B cell (primary cell): ENCODE data around the gene ALDH1A2. TPM values are rescaled to one million over a fixed set of nuclear protein-coding genes. Genes with fewer than 3 reads are reported as not detected.

Experiments
- ATAC-seq: fragments of 200-7000 bp; cut with Tn5 transposase; one replicate; pipeline ENCODE4 v1.10.0; 2021; ENCODE audit warnings: low read depth, mild to moderate bottlenecking, moderate number of reproducible peaks, moderate library complexity
- CTCF ChIA-PET: fragments of 350-600 bp; sonication (Branson Sonifier 250); formaldehyde crosslinking; loops from one replicate; lab custom pipeline; 2021; ENCODE audit warnings: antibody characterized with exemption, inconsistent platforms; lab: Charles Lee
- POLR2A ChIA-PET: fragments of 350-600 bp; sonication (Branson Sonifier 250); formaldehyde crosslinking; loops from one replicate; lab custom pipeline; 2021; ENCODE audit warnings: antibody characterized with exemption; lab: Charles Lee
- DNase-seq: peaks from one replicate; pipeline ENCODE4 v3.0.0; 2013
- H2AFZ ChIP-seq: 2 replicates; pipeline ENCODE4 v1.6.1; 2012; ENCODE audit warnings: mild to moderate bottlenecking, low read depth, low read length; ENCODE audit not compliant: insufficient read depth, poor library complexity, severe bottlenecking
- H3K27ac ChIP-seq, 2 donors: 1 replicate in 1 of 2; 2 replicates in 1 of 2; pipeline ENCODE4 v1.5.1; 2012 to 2013; ENCODE audit warnings: low read length in 2 of 2, mild to moderate bottlenecking in 2 of 2, moderate library complexity in 1 of 2
- H3K27me3 ChIP-seq, 4 experiments: fragments of 200-600 bp in 1 of 4; sonication (generic) in 1 of 4; replicated peaks in 1 of 4; 1 replicate in 2 of 4; 2 replicates in 2 of 4; pipeline versions ENCODE4 v1.6.1 to v1.7.0; 2013 to 2016; ENCODE audit warnings: low read length in 3 of 4, mild to moderate bottlenecking in 2 of 4, mixed read lengths in 1 of 4, moderate library complexity in 1 of 4; ENCODE audit not compliant: insufficient read depth in 4 of 4, control insufficient read depth in 3 of 4; ENCODE audit errors: control extremely low read depth in 1 of 4
- H3K36me3 ChIP-seq, 2 experiments: replicated peaks in 1 of 2; 1 replicate in 1 of 2; 2 replicates in 1 of 2; pipeline versions ENCODE4 v1.6.1 to v1.7.1; 2013; ENCODE audit warnings: low read length in 1 of 2; ENCODE audit not compliant: insufficient read depth in 2 of 2, control insufficient read depth in 1 of 2; ENCODE audit errors: control extremely low read depth in 1 of 2, extremely low read depth in 1 of 2
- H3K4me1 ChIP-seq, 2 donors: fragments of 200-600 bp in 1 of 2; sonication (generic) in 1 of 2; 1 replicate in 1 of 2; 2 replicates in 1 of 2; pipeline versions ENCODE4 v1.5.1 to v1.6.1; 2013 to 2017; ENCODE audit warnings: low read length in 2 of 2; ENCODE audit not compliant: control insufficient read depth in 2 of 2, insufficient read depth in 2 of 2
- H3K4me2 ChIP-seq: replicated peaks from 2 replicates; pipeline ENCODE3; 2012; ENCODE audit warnings: mild to moderate bottlenecking, low read depth, low read length; ENCODE audit not compliant: poor library complexity, severe bottlenecking
- H3K4me3 ChIP-seq, 5 experiments: fragments of 200-600 bp in 1 of 5; sonication (generic) in 1 of 5; 1 replicate in 3 of 5; 2 replicates in 2 of 5; pipeline versions ENCODE4 v1.5.1 to v1.7.0; 2011 to 2016; ENCODE audit warnings: low read length in 4 of 5, mild to moderate bottlenecking in 4 of 5, low read depth in 2 of 5, control low read depth in 1 of 5, moderate library complexity in 1 of 5; ENCODE audit not compliant: insufficient read depth in 1 of 5; ENCODE audit errors: control extremely low read depth in 1 of 5, extremely low read depth in 1 of 5
- H3K79me2 ChIP-seq: fragments of 200-600 bp; sonication (generic); one replicate; pipeline ENCODE4 v1.6.0; 2016; ENCODE audit warnings: low read length; ENCODE audit not compliant: control insufficient read depth, insufficient read depth
- H3K9ac ChIP-seq: fragments of 200-600 bp; sonication (generic); 2 replicates; pipeline ENCODE4 v1.6.1; 2017; ENCODE audit warnings: mild to moderate bottlenecking, low read length, moderate library complexity
- H3K9me3 ChIP-seq, 3 donors: one replicate each; pipeline versions ENCODE4 v1.6.1 to v1.7.1; 2013; ENCODE audit warnings: low read length in 2 of 3; ENCODE audit not compliant: control insufficient read depth in 2 of 3, insufficient read depth in 1 of 3; ENCODE audit errors: control extremely low read depth in 1 of 3
- H4K20me1 ChIP-seq: 2 replicates; pipeline ENCODE4 v1.6.0; 2012; ENCODE audit warnings: mild to moderate bottlenecking, low read length; ENCODE audit not compliant: insufficient read depth, control insufficient read depth, poor library complexity, severe bottlenecking
- H3K27ac Mint-ChIP-seq: one replicate; pipeline ENCODE4 v1.8.0; 2021; ENCODE audit warnings: mixed read lengths
- H3K27me3 Mint-ChIP-seq: one replicate; pipeline ENCODE4 v1.8.0; 2021; ENCODE audit warnings: mixed read lengths
- H3K4me1 Mint-ChIP-seq: one replicate; pipeline ENCODE4 v1.8.0; 2021; ENCODE audit warnings: mixed read lengths
- H3K4me3 Mint-ChIP-seq: one replicate; pipeline ENCODE4 v1.8.0; 2021; ENCODE audit warnings: mixed read lengths
- H3K9me3 Mint-ChIP-seq: one replicate; pipeline ENCODE4 v1.8.0; 2022; ENCODE audit warnings: mixed read lengths; ENCODE audit not compliant: insufficient read depth
- CTCF ChIP-seq: fragments of 200-600 bp; IDR thresholded peaks from one replicate; pipeline ENCODE4 v1.8.0; 2022; ENCODE audit warnings: antibody characterized with exemption, mild to moderate bottlenecking
- EZH2 ChIP-seq: IDR thresholded peaks from 2 replicates; pipeline ENCODE4 v1.6.1; 2012; ENCODE audit warnings: borderline replicate concordance, low read depth, mild to moderate bottlenecking, moderate library complexity, low read length; ENCODE audit not compliant: insufficient read depth, poor library complexity, severe bottlenecking
- WGBS: methylation state at CpG from one replicate; pipeline ENCODE4 v1.1.5; 2013; ENCODE audit warnings: missing lambda C conversion rate; ENCODE audit not compliant: insufficient coverage; 5-methylcytosine and 5-hydroxymethylcytosine counted together
- intact Hi-C: fragments of 100-400 bp; cut with micrococcal nuclease; formaldehyde crosslinking; loops from one replicate; pipeline ENCODE4 v1.10.0; 2022
- polyA plus RNA-seq: library from polyadenylated mRNA; depleted of rRNA; stranded (reverse); fragments of >200 nt; gene quantifications from 2 replicates; pipeline ENCODE4 v1.2.3, GENCODE V29; 2012
- total RNA-seq, 2 donors: library from RNA; stranded (reverse); fragments of 120-200 nt in 1 of 2; gene quantifications; 1 replicate in 1 of 2; 2 replicates in 1 of 2; pipeline versions ENCODE4 v1.2.3 to v1.2.4, GENCODE V29; 2013 to 2022

The ALDH1A2 gene
- total and polyA plus RNA-seq, 2 donors (not counting 1 experiment from before 2014, with no cell fraction given) = not detected

DNA sequence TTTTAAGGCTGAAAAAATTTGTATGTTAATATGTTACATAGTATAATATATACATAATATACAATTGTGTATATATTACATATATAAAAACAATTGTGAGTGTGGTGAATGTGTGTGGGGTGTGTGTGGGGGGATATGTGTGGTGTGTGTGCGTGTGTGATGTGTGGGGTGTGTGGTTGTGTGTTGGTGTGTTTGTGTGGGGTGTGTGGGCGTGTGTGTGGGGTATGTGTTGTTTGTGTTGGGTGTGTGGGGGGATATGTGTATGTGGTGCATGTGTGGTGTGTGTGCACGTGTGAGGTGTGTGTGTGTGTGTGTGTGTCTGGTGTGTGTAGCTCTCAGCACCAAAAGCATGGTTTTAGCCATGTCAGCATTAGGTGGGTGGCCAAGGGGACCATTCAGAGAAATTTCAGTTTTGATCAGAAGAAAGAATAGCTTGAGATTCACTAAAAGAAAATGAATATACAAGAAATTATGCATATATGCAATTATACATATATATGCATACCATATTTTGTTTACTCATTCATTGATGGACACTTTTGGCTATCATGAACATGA, 118.9 kb downstream of the ALDH1A2 start:
- Histone ChIP-seq H3K4me3 (no peak overlapping the region), H3K4me2 (no peak overlapping the region), H3K79me2 (no peaks in the 10 kb centered on the region), H3K27ac (no peak overlapping the region), H3K4me1 (no peaks in the 10 kb centered on the region), H3K27me3 (peaks cover 0 to 7% (median 5%) of the 10 kb centered on the region in 4 experiments), H3K36me3 (no peaks in the 10 kb centered on the region), H4K20me1 (no peaks in the 10 kb centered on the region), H3K9ac (no peak overlapping the region), H2AFZ (no peak overlapping the region), H3K9me3 (peaks cover 0 to 4% (median 0%) of the 10 kb centered on the region in 3 donors)
- ATAC-seq (no peak), DNase-seq (no peak)
- Mint-ChIP-seq H3K27me3 (peaks cover 28% of the 10 kb centered on the region), H3K4me3 (no peak overlapping the region), H3K9me3 (no peaks in the 10 kb centered on the region), H3K4me1 (no peaks in the 10 kb centered on the region), H3K27ac (no peak overlapping the region)
- intact Hi-C loops = no loop called here
- POLR2A ChIA-PET = no interaction called here
- TF ChIP-seq CTCF = no peak
- no peak for TF ChIP-seq EZH2
- 74% methylated on average over 3 of the region's 3 CpGs for WGBS
- CTCF ChIA-PET = no interaction called here

GRCh38 chr15:57945616-57946015, 119.9 kb downstream of the ALDH1A2 start:
- no peaks in the 10 kb centered on the region for H3K4me1 ChIP-seq
- ATAC-seq (no peak), DNase-seq (no peak)
- TF ChIP-seq CTCF (no peak), EZH2 (no peak)
- H3K4me1 Mint-ChIP-seq = no peaks in the 10 kb centered on the region
- no peaks in the 10 kb centered on the region for H3K9me3 Mint-ChIP-seq
- intact Hi-C loops = no loop called here
- H3K79me2 ChIP-seq = no peaks in the 10 kb centered on the region
- 88% methylated on average over 1 of the region's 2 CpGs for WGBS
- no peak overlapping the region for H3K4me3 ChIP-seq
- ChIA-PET CTCF (no interaction called here), POLR2A (no interaction called here)
- no peak overlapping the region for H2AFZ ChIP-seq
- no peak overlapping the region for H3K9ac ChIP-seq
- H3K36me3 ChIP-seq = no peaks in the 10 kb centered on the region
- H3K27ac Mint-ChIP-seq = no peak overlapping the region
- H3K27ac ChIP-seq = no peak overlapping the region
- H3K27me3 Mint-ChIP-seq = peaks cover 33% of the 10 kb centered on the region
- H3K4me3 Mint-ChIP-seq = no peak overlapping the region
- H3K27me3 ChIP-seq = peaks cover 0 to 7% (median 5%) of the 10 kb centered on the region in 4 experiments
- H4K20me1 ChIP-seq = no peaks in the 10 kb centered on the region
- H3K9me3 ChIP-seq = peaks cover 0 to 4% (median 0%) of the 10 kb centered on the region in 3 donors
- H3K4me2 ChIP-seq = no peak overlapping the region
